ENCODE data around the gene TMEM106C. TPM values are rescaled to one million over a fixed set of nuclear protein-coding genes. Genes with fewer than 3 reads are reported as not detected.

Gene TMEM106C
- total RNA-seq, 1 donor from 2014 or later = 30.0 TPM

- Histone ChIP-seq H3K36me3 (ENCODE audit: insufficient read depth, low read length) (peaks cover 5% of the 10 kb centered on the region), H3K4me1 (ENCODE audit: insufficient read depth, low read length) (peaks cover 4% of the 10 kb centered on the region), H3K4me2 (ENCODE audit: low read length) (no peak overlapping the region), H3K9ac (ENCODE audit: low read length) (no peak overlapping the region), H3K9me3 (ENCODE audit: insufficient read depth, low read depth, low read length) (no peaks in the 10 kb centered on the region), H3K79me2 (ENCODE audit: insufficient read depth, low read length) (no peaks in the 10 kb centered on the region), H2AFZ (ENCODE audit: low read depth, low read length) (no peak overlapping the region), H3K27ac (ENCODE audit: low read depth, low read length) (no peak overlapping the region), H3K4me3 (ENCODE audit: insufficient read depth, low read depth, low read length) (no peak overlapping the region), H3K27me3 (ENCODE audit: insufficient read depth, low read length) (no peaks in the 10 kb centered on the region), H4K20me1 (ENCODE audit: insufficient read depth, low read length) (no peaks in the 10 kb centered on the region)
- H3K4me1 Mint-ChIP-seq (ENCODE audit: low read depth, unreplicated experiment) = no peaks in the 10 kb centered on the region
- no peaks in the 10 kb centered on the region for H3K9me3 Mint-ChIP-seq (ENCODE audit: unreplicated experiment)
- FAIRE-seq (no peak), DNase-seq (ENCODE audit: low read depth) (no peak)
- no peak overlapping the region for H3K27ac Mint-ChIP-seq (ENCODE audit: unreplicated experiment)
- no peak overlapping the region for H3K4me3 Mint-ChIP-seq (ENCODE audit: unreplicated experiment)
- no peak for TF ChIP-seq EZH2 (IDR thresholded peaks at IDR 0.05; ENCODE audit: insufficient read depth, low read length)
- TF ChIP-seq, protein P1, sequence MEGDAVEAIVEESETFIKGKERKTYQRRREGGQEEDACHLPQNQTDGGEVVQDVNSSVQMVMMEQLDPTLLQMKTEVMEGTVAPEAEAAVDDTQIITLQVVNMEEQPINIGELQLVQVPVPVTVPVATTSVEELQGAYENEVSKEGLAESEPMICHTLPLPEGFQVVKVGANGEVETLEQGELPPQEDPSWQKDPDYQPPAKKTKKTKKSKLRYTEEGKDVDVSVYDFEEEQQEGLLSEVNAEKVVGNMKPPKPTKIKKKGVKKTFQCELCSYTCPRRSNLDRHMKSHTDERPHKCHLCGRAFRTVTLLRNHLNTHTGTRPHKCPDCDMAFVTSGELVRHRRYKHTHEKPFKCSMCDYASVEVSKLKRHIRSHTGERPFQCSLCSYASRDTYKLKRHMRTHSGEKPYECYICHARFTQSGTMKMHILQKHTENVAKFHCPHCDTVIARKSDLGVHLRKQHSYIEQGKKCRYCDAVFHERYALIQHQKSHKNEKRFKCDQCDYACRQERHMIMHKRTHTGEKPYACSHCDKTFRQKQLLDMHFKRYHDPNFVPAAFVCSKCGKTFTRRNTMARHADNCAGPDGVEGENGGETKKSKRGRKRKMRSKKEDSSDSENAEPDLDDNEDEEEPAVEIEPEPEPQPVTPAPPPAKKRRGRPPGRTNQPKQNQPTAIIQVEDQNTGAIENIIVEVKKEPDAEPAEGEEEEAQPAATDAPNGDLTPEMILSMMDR (IDR thresholded peaks at IDR 0.05; ENCODE audit: insufficient read depth, low read depth, low read length) = no peak
- H3K27me3 Mint-ChIP-seq (ENCODE audit: low read depth, unreplicated experiment) = peaks cover 14% of the 10 kb centered on the region
- H3K36me3 Mint-ChIP-seq (ENCODE audit: low read depth, unreplicated experiment) = peaks cover 9% of the 10 kb centered on the region
These were observed 4.3 kb downstream of the TMEM106C start for GRCh38 chr12:47967461-47968321.

DNA sequence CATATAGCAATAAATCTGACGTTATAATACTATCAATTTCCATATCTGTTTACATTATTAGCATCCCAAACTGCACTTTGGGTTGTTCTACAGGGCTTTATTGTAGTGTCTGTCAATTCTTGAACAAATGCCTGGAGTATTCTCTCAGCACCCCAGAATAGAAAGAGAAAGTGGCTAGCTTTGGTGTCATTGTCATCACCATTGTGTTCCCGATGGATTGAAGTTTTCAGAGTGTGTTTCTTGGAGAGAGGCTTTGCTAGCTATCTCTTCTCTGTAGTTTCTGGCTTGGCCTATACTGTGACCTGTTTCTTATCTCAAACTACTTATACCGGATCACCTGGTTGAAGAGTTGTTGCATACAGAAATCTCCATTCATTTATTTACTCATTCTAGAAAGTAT, 6.4 kb downstream of the TMEM106C start:
- no peak overlapping the region for H3K4me2 ChIP-seq (ENCODE audit: low read length)
- H3K4me1 Mint-ChIP-seq (ENCODE audit: low read depth, unreplicated experiment) = no peaks in the 10 kb centered on the region
- no peak overlapping the region for H3K9ac ChIP-seq (ENCODE audit: low read length)
- no peaks in the 10 kb centered on the region for H4K20me1 ChIP-seq (ENCODE audit: insufficient read depth, low read length)
- H3K27ac Mint-ChIP-seq (ENCODE audit: unreplicated experiment) = no peak overlapping the region
- H3K4me3 Mint-ChIP-seq (ENCODE audit: unreplicated experiment) = no peak overlapping the region
- H3K36me3 ChIP-seq (ENCODE audit: insufficient read depth, low read length) = peaks cover 5% of the 10 kb centered on the region
- H3K4me3 ChIP-seq (ENCODE audit: insufficient read depth, low read depth, low read length) = no peak overlapping the region
- H2AFZ ChIP-seq (ENCODE audit: low read depth, low read length) = no peak overlapping the region
- H3K27ac ChIP-seq (ENCODE audit: low read depth, low read length) = no peak overlapping the region
- H3K36me3 Mint-ChIP-seq (ENCODE audit: low read depth, unreplicated experiment) = peaks cover 12% of the 10 kb centered on the region
- H3K4me1 ChIP-seq (ENCODE audit: insufficient read depth, low read length) = no peaks in the 10 kb centered on the region
- H3K27me3 Mint-ChIP-seq (ENCODE audit: low read depth, unreplicated experiment) = peaks cover 14% of the 10 kb centered on the region
- FAIRE-seq (no peak), DNase-seq (ENCODE audit: low read depth) (no peak)
- no peaks in the 10 kb centered on the region for H3K79me2 ChIP-seq (ENCODE audit: insufficient read depth, low read length)
- no peaks in the 10 kb centered on the region for H3K9me3 ChIP-seq (ENCODE audit: insufficient read depth, low read depth, low read length)
- TF ChIP-seq, protein P1 (IDR thresholded peaks at IDR 0.05; ENCODE audit: insufficient read depth, low read depth, low read length) = no peak
- no peak for TF ChIP-seq EZH2 (IDR thresholded peaks at IDR 0.05; ENCODE audit: insufficient read depth, low read length)
- H3K9me3 Mint-ChIP-seq (ENCODE audit: unreplicated experiment) = no peaks in the 10 kb centered on the region
- no peaks in the 10 kb centered on the region for H3K27me3 ChIP-seq (ENCODE audit: insufficient read depth, low read length)

DNA sequence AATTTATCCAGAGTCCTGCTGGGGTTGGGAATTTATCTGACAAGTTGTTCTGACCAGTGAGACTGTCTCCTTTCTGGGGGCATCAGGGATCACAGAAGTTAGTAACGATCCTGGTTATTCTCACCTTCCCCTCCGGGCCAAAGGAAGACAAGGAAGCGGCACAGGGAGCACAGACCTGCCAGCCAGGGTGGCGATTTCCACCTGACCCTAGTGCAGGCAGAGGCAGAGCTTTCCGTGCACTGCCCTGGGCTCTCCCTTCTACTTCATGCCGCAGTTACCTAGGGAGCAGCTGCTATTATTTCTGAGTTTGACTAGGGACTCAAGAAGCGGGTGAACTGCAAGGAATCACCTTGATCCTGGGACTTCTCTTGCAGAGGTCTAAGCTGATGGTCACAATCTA, 7.4 kb downstream of the TMEM106C start:
- Mint-ChIP-seq H3K9me3 (ENCODE audit: unreplicated experiment) (no peaks in the 10 kb centered on the region), H3K4me1 (ENCODE audit: low read depth, unreplicated experiment) (no peaks in the 10 kb centered on the region), H3K4me3 (ENCODE audit: unreplicated experiment) (no peak overlapping the region), H3K36me3 (ENCODE audit: low read depth, unreplicated experiment) (peaks cover 12% of the 10 kb centered on the region), H3K27me3 (ENCODE audit: low read depth, unreplicated experiment) (peaks cover 11% of the 10 kb centered on the region), H3K27ac (ENCODE audit: unreplicated experiment) (no peak overlapping the region)
- peaks cover 5% of the 10 kb centered on the region for H3K36me3 ChIP-seq (ENCODE audit: insufficient read depth, low read length)
- no peak for TF ChIP-seq EZH2 (IDR thresholded peaks at IDR 0.05; ENCODE audit: insufficient read depth, low read length)
- TF ChIP-seq, protein P1 (IDR thresholded peaks at IDR 0.05; ENCODE audit: insufficient read depth, low read depth, low read length) = no peak
- no peaks in the 10 kb centered on the region for H3K27me3 ChIP-seq (ENCODE audit: insufficient read depth, low read length)
- H3K4me1 ChIP-seq (ENCODE audit: insufficient read depth, low read length) = no peaks in the 10 kb centered on the region
- no peaks in the 10 kb centered on the region for H3K79me2 ChIP-seq (ENCODE audit: insufficient read depth, low read length)
- no peaks in the 10 kb centered on the region for H3K9me3 ChIP-seq (ENCODE audit: insufficient read depth, low read depth, low read length)
- no peak overlapping the region for H3K27ac ChIP-seq (ENCODE audit: low read depth, low read length)
- DNase-seq (ENCODE audit: low read depth) (no peak), FAIRE-seq (no peak)
- no peak overlapping the region for H2AFZ ChIP-seq (ENCODE audit: low read depth, low read length)
- H3K4me3 ChIP-seq (ENCODE audit: insufficient read depth, low read depth, low read length) = no peak overlapping the region
- H3K9ac ChIP-seq (ENCODE audit: low read length) = no peak overlapping the region
- no peaks in the 10 kb centered on the region for H4K20me1 ChIP-seq (ENCODE audit: insufficient read depth, low read length)
- no peak overlapping the region for H3K4me2 ChIP-seq (ENCODE audit: low read length)
